Stimulated activated CD4-positive, alpha-beta T cell treated with anti-CD3 and anti-CD28 coated beads, Interleukin-15, amount 100 ng/mL, for 48 hours (primary cell): ENCODE results near the gene F5.
"Not testable (repeated sequence)": the region's sequence is repeated elsewhere in the genome, so short reads cannot be mapped to it uniquely, and the experiment has no call there.

Source experiments
- DNase-seq, 2 donors: peaks; one replicate each; pipeline ENCODE4 v3.0.0-alpha.2; 2020; ENCODE audit warnings: low read depth in 2 of 2

The F5 gene

GRCh38 chr1:169546087-169546995 is 39.9 kb downstream of the F5 start:
- peak in 1 of 2 donors; percentile 22 for DNase-seq

DNA sequence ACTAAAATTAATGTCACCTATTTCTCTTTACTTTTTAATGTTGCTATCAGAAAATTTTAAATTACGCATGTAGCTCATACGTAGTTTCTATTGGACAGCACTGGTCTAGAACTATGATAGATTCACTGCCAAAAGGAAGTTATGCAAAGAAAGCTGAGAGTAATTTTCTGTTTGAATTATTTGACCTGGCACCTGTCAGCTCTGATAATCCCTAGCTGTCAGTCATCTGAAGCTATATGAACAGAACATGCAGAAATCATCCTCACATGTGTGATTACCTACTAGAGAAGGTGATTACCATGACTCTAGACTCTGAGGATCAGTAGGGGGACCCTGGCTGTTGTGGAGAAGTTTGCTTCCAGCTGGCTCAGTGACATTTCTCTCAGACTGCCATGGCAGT is 40.8 kb downstream of the F5 start:
- DNase-seq, result no peak

- DNase-seq, result no peak
Measured at GRCh38 chr1:169538998-169539871, 47.0 kb downstream of the F5 start.

GRCh38 chr1:169534653-169535052 is 51.6 kb downstream of the F5 start:
- DNase-seq, result no peak

DNA sequence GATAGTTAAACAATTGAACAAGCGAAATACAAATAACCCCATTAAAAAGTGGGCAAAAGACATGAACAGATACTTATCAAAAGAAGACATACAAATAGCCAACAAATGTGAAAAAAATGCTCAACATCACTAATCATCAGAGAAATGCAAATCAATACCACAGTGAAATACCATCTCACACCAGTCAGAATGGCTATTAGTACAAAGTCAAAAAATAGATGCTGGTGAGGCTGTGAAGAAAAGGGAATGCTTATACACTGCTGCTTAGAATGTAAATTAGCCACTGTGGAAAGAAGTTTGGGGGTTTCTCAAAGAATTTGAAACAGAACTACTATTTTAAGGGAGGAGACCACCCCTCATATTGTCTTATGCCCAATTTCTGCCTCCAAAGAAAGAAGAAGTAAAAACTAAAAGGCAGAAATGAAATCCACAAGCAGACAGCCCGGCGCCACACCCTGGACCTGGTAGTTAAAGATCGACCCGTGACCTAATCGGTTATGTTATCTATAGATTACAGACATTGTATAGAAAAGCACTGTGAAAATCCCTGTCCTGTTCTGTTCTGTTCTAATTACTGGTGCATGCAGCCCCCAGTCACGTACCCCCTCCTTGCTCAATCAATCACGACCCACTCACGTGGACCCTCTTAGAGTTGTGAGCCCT is 52.6 kb downstream of the F5 start:
- DNase-seq, result not testable (repeated sequence)

- DNase-seq, result no peak
Measured at GRCh38 chr1:169530448-169530847, 55.8 kb downstream of the F5 start.

DNA sequence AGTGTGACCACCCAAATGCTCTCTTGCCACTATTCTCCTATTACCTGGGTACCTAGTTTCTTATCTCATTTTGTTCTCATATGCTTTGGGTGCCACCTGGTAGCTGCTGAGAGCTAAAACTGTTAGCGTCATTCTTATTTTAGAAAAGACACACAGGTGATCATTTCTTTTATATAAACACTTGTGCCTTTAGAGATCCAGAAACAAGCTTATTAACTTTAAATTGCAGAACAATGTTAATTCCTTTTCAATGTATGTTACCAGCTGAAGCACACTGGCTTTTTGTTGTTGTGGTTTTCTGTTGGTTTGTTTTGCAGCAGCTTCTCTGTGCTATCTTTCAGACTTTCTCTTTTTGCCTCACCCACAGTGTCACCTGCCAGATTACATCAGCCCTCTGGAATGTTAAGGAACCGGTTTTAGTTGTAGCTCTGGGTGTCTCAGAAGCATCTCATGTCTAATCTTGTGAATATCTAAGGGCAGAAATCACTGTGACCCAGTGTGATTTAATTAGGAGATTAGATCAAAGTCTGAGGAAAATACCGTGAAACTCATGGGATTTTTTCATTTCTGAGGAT is 57.1 kb downstream of the F5 start:
- no peak for DNase-seq

DNA sequence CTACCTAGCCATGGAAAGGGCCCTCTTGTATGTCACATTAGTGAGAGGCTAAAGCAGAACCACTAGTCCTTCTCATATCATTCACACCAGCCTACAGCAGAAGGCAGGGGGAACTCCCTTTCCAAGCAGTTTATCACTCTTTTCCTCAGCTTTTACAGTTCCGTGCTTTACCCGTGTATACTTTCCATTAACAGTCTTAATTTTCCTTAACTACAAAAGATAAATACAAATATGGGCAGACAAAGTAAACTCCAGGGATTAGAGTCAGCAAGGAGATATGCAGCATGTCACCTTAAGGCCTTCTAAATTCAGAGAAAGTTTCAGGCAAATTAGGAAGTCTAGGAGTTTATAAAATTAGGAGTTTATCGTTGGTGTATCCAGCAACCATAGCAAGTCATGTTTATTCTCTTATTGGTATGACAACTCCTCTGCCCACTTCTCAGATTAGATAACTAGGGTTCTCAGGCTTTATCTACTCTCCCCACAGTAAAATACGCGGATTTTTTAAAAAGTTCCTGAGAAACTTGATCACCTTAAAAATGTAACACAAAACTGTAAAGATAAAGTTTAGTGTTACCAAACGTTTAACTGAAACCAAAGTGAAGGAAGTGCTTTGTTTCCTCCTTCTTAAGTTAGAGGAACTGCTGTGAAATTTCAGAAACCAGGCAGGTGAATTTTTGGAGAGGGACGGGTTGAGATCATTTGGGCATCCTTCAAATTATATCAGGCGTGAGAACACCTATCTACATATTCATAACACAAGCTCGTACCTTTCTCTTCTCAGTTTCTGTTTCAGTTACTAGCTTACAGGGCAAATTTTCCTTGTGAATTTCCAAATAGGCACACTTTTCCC is 57.8 kb downstream of the F5 start:
- no peak for DNase-seq

DNA sequence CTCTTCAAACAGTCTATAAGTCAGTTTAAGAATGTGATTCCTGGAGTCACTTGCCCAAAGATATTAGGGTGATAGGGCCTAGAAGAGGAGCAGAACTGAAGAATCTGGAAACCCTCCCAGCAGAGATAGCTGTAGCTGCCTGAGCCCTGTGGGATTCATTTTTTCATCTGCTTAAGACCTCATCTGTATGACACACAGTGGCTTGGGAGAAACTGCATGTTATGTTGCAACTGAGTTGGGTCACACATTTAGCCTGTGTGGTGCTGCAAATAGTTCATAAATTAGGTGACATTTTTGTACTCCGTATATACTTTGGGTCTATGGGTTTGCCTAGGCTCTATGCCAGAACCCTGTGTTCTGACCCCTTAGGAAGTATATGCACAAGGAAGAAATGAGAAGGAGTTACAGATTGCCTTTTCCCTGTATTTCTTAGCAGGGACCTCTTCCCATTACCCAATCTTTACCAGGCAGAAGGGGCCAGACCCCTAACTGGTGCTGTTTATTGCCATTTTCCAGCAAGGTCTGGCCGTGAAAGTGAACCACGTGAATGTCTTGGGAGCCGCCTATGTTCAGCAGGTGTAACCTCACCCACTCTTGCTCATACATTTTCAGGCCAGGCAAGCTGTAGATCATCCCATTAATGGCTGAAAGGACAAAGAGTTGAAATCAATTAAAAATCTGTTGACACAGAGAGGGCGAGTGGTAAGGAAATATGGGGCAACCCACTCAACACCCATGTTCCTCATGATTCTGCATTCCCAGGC is 58.6 kb downstream of the F5 start:
- no peak for DNase-seq

GRCh38 chr1:169527001-169527400 is 59.3 kb downstream of the F5 start:
- DNase-seq, result no peak

DNA sequence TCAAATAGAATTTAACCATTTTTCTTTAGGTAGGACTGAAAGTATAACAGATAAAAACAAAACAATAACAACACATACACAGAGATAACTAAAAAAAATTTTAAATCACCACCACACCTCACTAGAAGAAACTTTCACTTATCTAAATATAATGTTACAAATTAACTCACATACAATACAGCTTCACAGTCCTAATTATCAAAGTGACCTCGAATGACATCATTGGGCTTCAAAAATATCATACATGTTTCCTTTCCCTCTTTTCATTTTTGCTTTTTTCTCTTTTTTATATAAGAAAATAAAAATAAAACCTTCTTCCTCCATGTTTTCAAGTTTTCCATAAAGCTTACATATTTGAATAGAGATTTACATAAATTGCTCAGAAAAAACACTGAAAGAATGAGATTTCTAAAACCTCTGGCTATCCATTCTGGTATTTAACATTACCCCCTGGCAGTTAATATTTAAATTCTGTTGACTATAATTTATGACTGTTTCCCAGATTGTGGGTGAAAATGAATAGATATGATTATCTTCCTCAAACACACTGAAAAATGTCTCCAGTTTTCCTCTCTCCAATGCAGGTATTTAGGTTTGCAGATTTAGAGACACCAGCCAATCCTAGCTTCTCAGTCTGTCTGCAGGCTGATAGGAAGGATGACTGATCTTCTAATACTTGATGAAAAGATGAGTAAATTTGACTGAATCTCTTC is 60.0 kb downstream of the F5 start:
- no peak for DNase-seq

- no peak for DNase-seq
Measured at GRCh38 chr1:169525391-169525790, 60.9 kb downstream of the F5 start.

DNA sequence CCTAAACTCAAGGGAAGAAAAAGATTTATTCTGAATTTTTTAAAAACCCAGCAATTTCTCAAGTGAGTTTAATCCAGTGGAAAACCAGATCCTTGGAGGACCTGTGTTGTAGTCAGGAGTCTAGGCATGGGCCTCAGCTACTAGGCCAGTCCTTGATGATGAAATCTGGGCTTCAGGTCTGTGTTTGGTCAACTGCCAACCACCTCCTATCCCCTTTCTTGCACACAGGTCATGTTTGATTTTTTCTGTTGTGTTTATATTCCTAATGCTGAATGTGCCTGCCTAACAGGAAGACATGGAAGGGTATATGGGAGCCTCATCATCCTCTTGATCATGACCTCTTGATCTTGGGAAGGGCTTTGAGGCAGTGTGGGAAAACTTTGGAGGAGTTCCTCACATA is 62.4 kb downstream of the F5 start:
- no peak for DNase-seq

- no peak for DNase-seq
Measured at GRCh38 chr1:169521226-169521625, 65.1 kb downstream of the F5 start.

DNA sequence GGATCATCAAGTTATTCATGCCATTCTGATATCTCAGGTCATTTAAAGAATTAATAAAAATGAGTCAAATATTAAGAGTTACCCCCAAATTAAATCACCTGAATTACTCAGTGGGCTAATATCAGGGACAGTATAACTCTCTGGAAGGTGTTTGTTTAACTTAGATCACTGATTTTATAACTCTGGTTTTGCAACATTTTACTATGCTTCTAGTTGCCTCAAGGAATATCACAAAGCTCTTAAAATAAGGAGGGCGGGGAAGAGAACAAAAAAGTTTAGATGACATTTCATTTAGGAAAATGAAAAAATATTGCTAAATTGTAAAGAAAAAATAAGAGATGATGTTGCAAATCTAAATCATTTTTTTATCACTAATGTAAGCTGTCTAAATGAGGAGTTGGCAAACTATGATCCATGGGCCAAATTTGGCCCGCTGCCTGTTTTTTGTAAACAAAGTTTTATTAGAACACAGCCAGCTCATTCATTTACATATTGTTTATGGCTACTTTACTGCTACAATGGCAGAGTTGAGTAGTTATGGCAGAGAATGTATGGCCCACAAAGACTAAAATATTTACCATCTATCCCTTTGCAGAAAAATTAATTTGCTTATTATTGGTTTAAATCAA is 68.6 kb downstream of the F5 start:
- DNase-seq, result no peak

- DNase-seq, result no peak
Measured at GRCh38 chr1:169515641-169516040, 70.6 kb downstream of the F5 start.

- no peak for DNase-seq
Measured at GRCh38 chr1:169514566-169515270, 71.6 kb downstream of the F5 start.

GRCh38 chr1:169513208-169513607 is 73.1 kb downstream of the F5 start:
- no peak for DNase-seq
